ENCODE results near the gene GAS2.

GAS2 gene

GRCh38 chr11:22666325-22666687, at the start of gene GAS2:
GAS2 (plus strand) TSS chr11:22666611; CDS start chr11:22674870, 8,259 bp downstream.
- TF ChIP-seq CTCF (IDR thresholded peaks at IDR 0.05; ENCODE audit: borderline replicate concordance, insufficient read depth, low read depth, low read length), result no peak
- peak within 1 kb of the TSS; percentile 28 for H3K4me3 ChIP-seq (ENCODE audit: low read depth, low read length)

- TF ChIP-seq CTCF (IDR thresholded peaks at IDR 0.05; ENCODE audit: borderline replicate concordance, insufficient read depth, low read depth, low read length), result no peak
- H3K4me3 ChIP-seq (ENCODE audit: low read depth, low read length), result no peak overlapping the region
Observed at GRCh38 chr11:22617868-22618267, 48.5 kb upstream of the GAS2 start.

GRCh38 chr11:22624742-22625447, 41.5 kb upstream of the GAS2 start:
- H3K4me3 ChIP-seq (ENCODE audit: low read depth, low read length), result peak overlapping the region; percentile 96

GRCh38 chr11:22625448-22626287, 40.7 kb upstream of the GAS2 start, which contains the start of gene FANCF:
FANCF (minus strand) TSS chr11:22625823; CDS start chr11:22625810, 13 bp downstream.
- TF ChIP-seq CTCF (IDR thresholded peaks at IDR 0.05; ENCODE audit: borderline replicate concordance, insufficient read depth, low read depth, low read length), result no peak
- H3K4me3 ChIP-seq (ENCODE audit: low read depth, low read length), result peak within 1 kb of the TSS; percentile 96

More at GRCh38 chr11:22624742-22625447, 41.5 kb upstream of the GAS2 start:
- peak; percentile 69 for TF ChIP-seq CTCF (IDR thresholded peaks at IDR 0.05; ENCODE audit: borderline replicate concordance, insufficient read depth, low read depth, low read length)

- no peak overlapping the region for H3K4me3 ChIP-seq (ENCODE audit: low read depth, low read length)
- TF ChIP-seq CTCF (IDR thresholded peaks at IDR 0.05; ENCODE audit: borderline replicate concordance, insufficient read depth, low read depth, low read length), result no peak
Observed at GRCh38 chr11:22626573-22627239, 39.7 kb upstream of the GAS2 start.

- no peak for TF ChIP-seq CTCF (IDR thresholded peaks at IDR 0.05; ENCODE audit: borderline replicate concordance, insufficient read depth, low read depth, low read length)
- no peak overlapping the region for H3K4me3 ChIP-seq (ENCODE audit: low read depth, low read length)
Observed at GRCh38 chr11:22627421-22627820, 39.0 kb upstream of the GAS2 start.
